Breast epithelium (tissue), 4 donors: ENCODE results near the gene VPS41. TPM values are rescaled to one million over a fixed set of nuclear protein-coding genes. Genes with fewer than 3 reads are reported as not detected.

Source experiments
- DNase-seq, 2 donors: peaks; one replicate each; pipeline ENCODE4 v3.0.0-alpha.2; 2019; ENCODE audit warnings: low spot score in 2 of 2
- H3K27ac ChIP-seq, 2 donors: fragments of 200-600 bp; sonication (generic) in 1 of 2; one replicate each; pipeline ENCODE4 v1.5.1; 2016 to 2019; ENCODE audit warnings: mild to moderate bottlenecking in 1 of 2
- H3K27me3 ChIP-seq, 2 donors: fragments of 200-600 bp; sonication (generic) in 1 of 2; one replicate each; pipeline versions ENCODE4 v1.5.1 to v1.6.0; 2017 to 2019; ENCODE audit warnings: control low read depth in 1 of 2, mild to moderate bottlenecking in 1 of 2
- H3K36me3 ChIP-seq: fragments of 200-600 bp; one replicate; pipeline ENCODE4 v1.5.1; 2019
- H3K4me1 ChIP-seq, 2 donors: fragments of 200-600 bp; sonication (generic); one replicate each; pipeline ENCODE4 v1.5.1; 2016 to 2019; ENCODE audit warnings: control low read depth in 1 of 2
- H3K4me3 ChIP-seq, 3 donors: fragments of 200-600 bp; sonication (generic); 1 replicate in 2 of 3; 2 replicates in 1 of 3; pipeline ENCODE4 v1.5.1; 2016 to 2019; ENCODE audit warnings: mild to moderate bottlenecking in 3 of 3, moderate library complexity in 2 of 3
- H3K9me3 ChIP-seq, 2 donors: fragments of 200-600 bp; sonication (generic) in 1 of 2; one replicate each; pipeline ENCODE4 v1.5.1; 2016 to 2019; ENCODE audit warnings: control low read depth in 1 of 2
- POLR2A ChIP-seq: fragments of 450-650 bp; IDR thresholded peaks from one replicate; pipeline ENCODE4 v1.6.1; 2016; ENCODE audit warnings: antibody characterized with exemption, mild to moderate bottlenecking, moderate library complexity
- POLR2AphosphoS5 ChIP-seq, 3 donors: sonication (generic); formaldehyde crosslinking; IDR thresholded peaks; one replicate each; pipeline ENCODE4 v1.6.1; 2017; ENCODE audit warnings: antibody characterized with exemption in 3 of 3
- intact Hi-C: fragments of 100-400 bp; cut with DNase I; formaldehyde crosslinking; loops from one replicate; pipeline ENCODE4 v1.15.1; 2023; ENCODE audit warnings: low total_unique reads
- total RNA-seq, 3 donors: library from RNA; depleted of rRNA; stranded (reverse); fragments of >200 nt; gene quantifications; one replicate each; pipeline ENCODE4 v1.1.0, GENCODE V29; 2016
- TF ChIP-seq, protein P1 (sequence below), 3 donors: fragments of 450-650 bp; IDR thresholded peaks; one replicate each; pipeline ENCODE4 v1.5.1; 2016 to 2017; ENCODE audit warnings: antibody characterized with exemption in 3 of 3, mild to moderate bottlenecking in 3 of 3, moderate library complexity in 3 of 3

VPS41 gene
- total RNA-seq, 3 donors from 2014 or later, result 40.6 to 55.8 (median 45.8) TPM

DNA sequence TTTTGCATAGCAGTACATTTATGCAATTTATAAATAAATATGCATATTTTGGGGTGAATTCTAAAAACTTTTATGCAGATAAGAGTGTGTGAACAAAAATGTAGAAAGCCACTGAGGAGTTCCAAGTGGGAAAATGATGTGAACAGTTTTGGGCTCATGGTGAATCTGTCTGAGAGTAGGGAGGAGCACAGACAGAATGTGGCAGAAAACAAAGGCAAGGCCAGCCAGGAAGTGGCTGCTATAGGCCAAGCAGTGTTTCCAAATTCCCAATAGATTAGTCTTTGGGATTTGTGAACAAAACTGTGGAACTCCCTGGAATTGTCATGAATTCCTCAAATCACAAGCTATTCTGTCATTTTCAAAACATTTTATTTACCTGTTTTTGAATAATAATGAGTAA is 204.2 kb downstream of the VPS41 start:
- Histone ChIP-seq H3K27ac (no peak overlapping the region), H3K27me3 (no peaks in the 10 kb centered on the region), H3K4me3 (no peak overlapping the region), H3K36me3 (no peaks in the 10 kb centered on the region), H3K9me3 (peaks cover 0 to 11% of the 10 kb centered on the region in 2 donors), H3K4me1 (no peaks in the 10 kb centered on the region)
- DNase-seq, result no peak
- intact Hi-C loops, result loop anchor here (5.0 kb wide), 1 partner anchor 242 kb away; no protein-coding TSS in a partner anchor
- TF ChIP-seq, protein P1, sequence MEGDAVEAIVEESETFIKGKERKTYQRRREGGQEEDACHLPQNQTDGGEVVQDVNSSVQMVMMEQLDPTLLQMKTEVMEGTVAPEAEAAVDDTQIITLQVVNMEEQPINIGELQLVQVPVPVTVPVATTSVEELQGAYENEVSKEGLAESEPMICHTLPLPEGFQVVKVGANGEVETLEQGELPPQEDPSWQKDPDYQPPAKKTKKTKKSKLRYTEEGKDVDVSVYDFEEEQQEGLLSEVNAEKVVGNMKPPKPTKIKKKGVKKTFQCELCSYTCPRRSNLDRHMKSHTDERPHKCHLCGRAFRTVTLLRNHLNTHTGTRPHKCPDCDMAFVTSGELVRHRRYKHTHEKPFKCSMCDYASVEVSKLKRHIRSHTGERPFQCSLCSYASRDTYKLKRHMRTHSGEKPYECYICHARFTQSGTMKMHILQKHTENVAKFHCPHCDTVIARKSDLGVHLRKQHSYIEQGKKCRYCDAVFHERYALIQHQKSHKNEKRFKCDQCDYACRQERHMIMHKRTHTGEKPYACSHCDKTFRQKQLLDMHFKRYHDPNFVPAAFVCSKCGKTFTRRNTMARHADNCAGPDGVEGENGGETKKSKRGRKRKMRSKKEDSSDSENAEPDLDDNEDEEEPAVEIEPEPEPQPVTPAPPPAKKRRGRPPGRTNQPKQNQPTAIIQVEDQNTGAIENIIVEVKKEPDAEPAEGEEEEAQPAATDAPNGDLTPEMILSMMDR (IDR thresholded peaks at IDR 0.05), result no peak
- TF ChIP-seq POLR2A, result no peak
- TF ChIP-seq POLR2AphosphoS5 (IDR thresholded peaks at IDR 0.05), result no peak

DNA sequence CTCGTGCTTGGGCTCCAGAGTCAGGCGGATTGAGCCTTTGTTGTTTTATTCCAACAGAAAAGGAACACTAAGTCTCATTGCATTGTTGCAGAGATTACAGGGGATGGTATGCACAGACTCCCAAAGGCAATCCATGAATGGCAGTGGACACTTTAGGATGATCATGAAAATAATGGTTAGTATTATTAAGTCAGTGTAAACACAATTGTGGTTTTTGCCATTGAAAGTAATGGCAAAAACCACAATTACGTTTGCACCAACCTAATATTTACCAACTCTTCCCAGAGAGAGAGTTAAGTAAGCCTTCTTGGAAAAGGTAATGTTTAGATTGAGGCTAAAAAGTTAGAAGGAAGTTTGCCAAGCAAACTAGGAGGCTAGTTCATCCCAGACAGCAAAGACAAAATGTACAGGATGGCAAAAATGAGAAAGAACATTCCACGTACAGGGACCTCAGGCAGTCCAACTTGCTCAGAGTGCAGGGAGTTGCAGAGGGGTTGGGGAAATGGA is 204.9 kb downstream of the VPS41 start:
- Histone ChIP-seq H3K4me3 (no peak overlapping the region), H3K9me3 (peaks cover 0 to 11% of the 10 kb centered on the region in 2 donors), H3K4me1 (no peaks in the 10 kb centered on the region), H3K27me3 (no peaks in the 10 kb centered on the region), H3K27ac (no peak overlapping the region), H3K36me3 (no peaks in the 10 kb centered on the region)
- no peak for DNase-seq
- TF ChIP-seq POLR2A (no peak), POLR2AphosphoS5 (IDR thresholded peaks at IDR 0.05) (no peak)
- TF ChIP-seq, protein P1 (IDR thresholded peaks at IDR 0.05), result no peak
- intact Hi-C loops, result loop anchor here (5.0 kb wide), 1 partner anchor 242 kb away; no protein-coding TSS in a partner anchor

DNA sequence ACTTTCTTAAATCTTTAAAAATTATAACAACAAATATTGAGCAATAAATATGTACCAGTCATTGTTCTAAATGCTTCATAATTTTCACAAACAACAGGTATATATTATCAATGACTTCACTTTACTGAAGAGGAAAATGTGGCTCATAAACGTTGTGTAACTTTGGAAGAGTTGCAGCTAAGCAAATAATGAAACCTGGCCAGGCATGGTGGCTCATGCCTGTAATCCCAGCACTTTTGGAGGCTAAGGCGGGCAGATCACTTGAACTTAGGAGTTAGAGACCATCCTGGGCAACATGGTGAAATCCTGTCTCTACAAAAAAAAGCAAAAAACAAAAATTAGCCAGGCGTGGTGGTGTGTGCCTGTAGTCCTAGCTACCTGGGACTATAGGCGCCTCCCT is 205.9 kb downstream of the VPS41 start:
- H3K4me3 ChIP-seq, result no peak overlapping the region
- DNase-seq, result no peak
- no peaks in the 10 kb centered on the region for H3K27me3 ChIP-seq
- no peaks in the 10 kb centered on the region for H3K36me3 ChIP-seq
- H3K9me3 ChIP-seq, result peaks cover 0 to 11% of the 10 kb centered on the region in 2 donors
- H3K4me1 ChIP-seq, result no peaks in the 10 kb centered on the region
- intact Hi-C loops, result loop anchor here (5.0 kb wide), 1 partner anchor 241 kb away; no protein-coding TSS in a partner anchor
- TF ChIP-seq, protein P1 (IDR thresholded peaks at IDR 0.05), result no peak
- no peak for TF ChIP-seq POLR2AphosphoS5 (IDR thresholded peaks at IDR 0.05)
- TF ChIP-seq POLR2A, result no peak
- H3K27ac ChIP-seq, result no peak overlapping the region

DNA sequence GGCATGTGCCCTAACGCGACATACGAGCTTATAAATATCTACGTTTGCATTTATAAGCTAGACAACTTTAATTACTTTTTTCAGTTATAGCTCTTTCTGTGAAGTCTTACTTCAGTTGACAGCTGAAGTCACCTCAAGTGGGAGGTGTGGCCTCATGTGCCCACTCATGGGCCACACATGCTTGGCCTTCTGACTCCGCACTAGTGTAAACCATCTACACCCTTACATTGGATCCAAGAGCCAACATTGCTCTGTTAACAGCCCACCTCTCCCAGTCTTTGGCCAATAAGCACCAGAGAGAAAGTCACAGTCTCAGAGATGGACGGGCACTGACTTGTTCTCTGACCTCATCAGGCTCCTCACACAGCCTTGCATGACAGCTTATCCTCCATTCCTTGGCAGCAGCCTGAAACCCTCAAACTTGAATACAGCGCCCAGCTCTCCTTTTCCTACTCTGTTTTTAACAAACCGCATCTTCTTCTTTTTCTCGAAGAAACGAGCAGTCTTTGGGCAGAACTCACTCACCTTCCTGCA is 206.9 kb downstream of the VPS41 start:
- Histone ChIP-seq H3K4me1 (no peaks in the 10 kb centered on the region), H3K27me3 (no peaks in the 10 kb centered on the region), H3K9me3 (peaks cover 0 to 3% of the 10 kb centered on the region in 2 donors), H3K36me3 (no peaks in the 10 kb centered on the region), H3K4me3 (no peak overlapping the region), H3K27ac (no peak overlapping the region)
- no peak for DNase-seq
- intact Hi-C loops, result loop anchor here (5.0 kb wide), 1 partner anchor 240 kb away; no protein-coding TSS in a partner anchor
- TF ChIP-seq POLR2A (no peak), POLR2AphosphoS5 (IDR thresholded peaks at IDR 0.05) (no peak)
- TF ChIP-seq, protein P1 (IDR thresholded peaks at IDR 0.05), result no peak

DNA sequence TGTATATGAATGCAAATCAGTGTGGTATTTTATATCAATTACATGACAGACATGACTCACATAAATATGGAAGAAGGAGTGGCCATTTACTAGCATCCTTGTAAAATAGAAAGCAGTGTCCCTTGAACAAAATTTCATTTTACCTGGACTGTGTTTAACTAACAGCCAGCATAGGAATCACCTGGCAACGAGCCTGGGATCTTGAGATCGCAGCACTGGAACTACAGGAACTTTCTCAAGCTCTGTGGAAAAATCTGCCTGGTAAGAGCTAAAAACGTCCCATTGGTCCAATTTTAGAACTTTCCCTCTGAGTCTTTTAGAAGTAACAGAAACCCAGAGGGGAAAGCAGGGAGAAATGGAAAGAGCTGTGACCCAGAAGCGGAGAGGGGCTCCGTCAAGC is 208.9 kb downstream of the VPS41 start:
- no peaks in the 10 kb centered on the region for H3K27me3 ChIP-seq
- no peaks in the 10 kb centered on the region for H3K9me3 ChIP-seq
- TF ChIP-seq POLR2AphosphoS5 (IDR thresholded peaks at IDR 0.05) (no peak), POLR2A (no peak)
- TF ChIP-seq, protein P1 (IDR thresholded peaks at IDR 0.05), result no peak
- DNase-seq, result no peak
- no peak overlapping the region for H3K27ac ChIP-seq
- intact Hi-C loops, result loop anchor here (5.0 kb wide), 1 partner anchor 238 kb away; no protein-coding TSS in a partner anchor
- no peaks in the 10 kb centered on the region for H3K4me1 ChIP-seq
- no peaks in the 10 kb centered on the region for H3K36me3 ChIP-seq
- H3K4me3 ChIP-seq, result no peak overlapping the region
